ENCODE measurements around the gene XPO6. TPM values are rescaled to one million over a fixed set of nuclear protein-coding genes. Genes with fewer than 3 reads are reported as not detected.

Gene XPO6
- total RNA-seq, 2 experiments from 2014 or later: 130 to 167 TPM

GRCh38 chr16:28213396-28213795, 1.6 kb upstream of the XPO6 start:
- H3K4me2 ChIP-seq (ENCODE audit: low read length): no peak overlapping the region
- peaks cover 22% of the 10 kb centered on the region for H3K4me1 ChIP-seq (ENCODE audit: insufficient read depth, low read length, poor library complexity, severe bottlenecking)
- no peak overlapping the region for H3K4me3 ChIP-seq (ENCODE audit: low read depth, low read length, poor library complexity, severe bottlenecking)
- DNase-seq (ENCODE audit: low spot score): no peak
- H3K27ac ChIP-seq (ENCODE audit: low read depth, low read length, poor library complexity, severe bottlenecking): no peak overlapping the region
- CTCF ChIA-PET (ENCODE audit: unreplicated experiment): no interaction called here
- TF ChIP-seq EZH2phosphoT487 (IDR thresholded peaks at IDR 0.05; ENCODE audit: borderline replicate concordance, low read depth, low read length): no peak
- no peak for TF ChIP-seq CTCF (conservative IDR thresholded peaks at IDR 0.05; ENCODE audit: low read length)
- BruUV-seq (replicated peaks): no TSS peak
- intact Hi-C loops (cut with micrococcal nuclease; ENCODE audit: unreplicated experiment): no loop called here
- H3K36me3 ChIP-seq (ENCODE audit: insufficient read depth, low read length): peaks cover 21% of the 10 kb centered on the region
- no peaks in the 10 kb centered on the region for H3K9me3 ChIP-seq (ENCODE audit: low read length)
- H3K79me2 ChIP-seq (ENCODE audit: insufficient read depth, low read depth, low read length): peaks cover 31% of the 10 kb centered on the region
- POLR2A ChIA-PET: no interaction called here
- H4K20me1 ChIP-seq (ENCODE audit: insufficient read depth, low read length): peaks cover 13% of the 10 kb centered on the region
- no peak overlapping the region for H2AFZ ChIP-seq (ENCODE audit: low read length)
- no peaks in the 10 kb centered on the region for H3K9me2 ChIP-seq (ENCODE audit: insufficient read depth, low read length)

GRCh38 chr16:28212532-28212873, 738 bp upstream of the XPO6 start:
- no TSS peak for BruUV-seq (replicated peaks)
- intact Hi-C loops (cut with micrococcal nuclease; ENCODE audit: unreplicated experiment): no loop called here
- CTCF ChIA-PET (ENCODE audit: unreplicated experiment): no interaction called here
- Histone ChIP-seq H3K9me3 (ENCODE audit: low read length) (no peaks in the 10 kb centered on the region), H3K9me2 (ENCODE audit: insufficient read depth, low read length) (no peaks in the 10 kb centered on the region), H3K4me2 (ENCODE audit: low read length) (peak overlapping the region; percentile 76), H3K79me2 (ENCODE audit: insufficient read depth, low read depth, low read length) (peaks cover 40% of the 10 kb centered on the region), H3K4me3 (ENCODE audit: low read depth, low read length, poor library complexity, severe bottlenecking) (peak overlapping the region; percentile 81), H3K27ac (ENCODE audit: low read depth, low read length, poor library complexity, severe bottlenecking) (no peak overlapping the region), H4K20me1 (ENCODE audit: insufficient read depth, low read length) (peaks cover 13% of the 10 kb centered on the region), H2AFZ (ENCODE audit: low read length) (peak overlapping the region; percentile 97), H3K4me1 (ENCODE audit: insufficient read depth, low read length, poor library complexity, severe bottlenecking) (peaks cover 25% of the 10 kb centered on the region), H3K36me3 (ENCODE audit: insufficient read depth, low read length) (peaks cover 30% of the 10 kb centered on the region)
- POLR2A ChIA-PET: interaction anchor here (0.9 kb wide), 1 partner anchor 61 kb away, joined by 3 read pairs; no protein-coding TSS in a partner anchor
- DNase-seq (ENCODE audit: low spot score): no peak
- TF ChIP-seq CTCF (conservative IDR thresholded peaks at IDR 0.05; ENCODE audit: low read length): no peak
- TF ChIP-seq EZH2phosphoT487 (IDR thresholded peaks at IDR 0.05; ENCODE audit: borderline replicate concordance, low read depth, low read length): no peak

- peak overlapping the region; percentile 13; the same call in 1 of the 2 replicates for H2AFZ ChIP-seq (ENCODE audit: low read length)
- ChIA-PET POLR2A (interaction anchor here (1.2 to 1.8 kb wide), 3 partner anchors 12 to 60 kb away, joined by 4 to 11 read pairs (median 8); no protein-coding TSS in a partner anchor), CTCF (ENCODE audit: unreplicated experiment) (no interaction called here)
- H3K36me3 ChIP-seq (ENCODE audit: insufficient read depth, low read length): peaks cover 45% of the 10 kb centered on the region
- peak overlapping the region; percentile 84 for H3K4me2 ChIP-seq (ENCODE audit: low read length)
- peak overlapping the region; percentile 53 for H3K27ac ChIP-seq (ENCODE audit: low read depth, low read length, poor library complexity, severe bottlenecking)
- H4K20me1 ChIP-seq (ENCODE audit: insufficient read depth, low read length): peaks cover 13% of the 10 kb centered on the region
- peaks cover 53% of the 10 kb centered on the region for H3K79me2 ChIP-seq (ENCODE audit: insufficient read depth, low read depth, low read length)
- TF ChIP-seq CTCF (conservative IDR thresholded peaks at IDR 0.05; ENCODE audit: low read length) (no peak), EZH2phosphoT487 (IDR thresholded peaks at IDR 0.05; ENCODE audit: borderline replicate concordance, low read depth, low read length) (no peak)
- peaks cover 25% of the 10 kb centered on the region for H3K4me1 ChIP-seq (ENCODE audit: insufficient read depth, low read length, poor library complexity, severe bottlenecking)
- peak; percentile 61 for DNase-seq (ENCODE audit: low spot score)
- intact Hi-C loops (cut with micrococcal nuclease; ENCODE audit: unreplicated experiment): no loop called here
- peak overlapping the region; percentile 81 for H3K4me3 ChIP-seq (ENCODE audit: low read depth, low read length, poor library complexity, severe bottlenecking)
- no TSS peak for BruUV-seq (replicated peaks)
- no peaks in the 10 kb centered on the region for H3K9me2 ChIP-seq (ENCODE audit: insufficient read depth, low read length)
- H3K9me3 ChIP-seq (ENCODE audit: low read length): no peaks in the 10 kb centered on the region
Observed at GRCh38 chr16:28210979-28211588, 681 bp downstream of the XPO6 start.
